Right atrium auricular region (tissue), 2 donors: ENCODE data around the gene STIM1. TPM values are rescaled to one million over a fixed set of nuclear protein-coding genes. Genes with fewer than 3 reads are reported as not detected.

ENCODE experiments used
- DNase-seq: peaks from one replicate; pipeline ENCODE4 v3.0.0-alpha.2; 2019; ENCODE audit warnings: low spot score
- H3K27ac ChIP-seq, 2 donors: fragments of 200-600 bp; sonication (generic); 1 replicate in 1 of 2; 2 replicates in 1 of 2; pipeline ENCODE4 v1.5.1; 2016 to 2019
- H3K27me3 ChIP-seq, 2 donors: fragments of 200-600 bp; sonication (generic); one replicate each; pipeline versions ENCODE4 v1.5.1 to v1.6.0; 2017 to 2019
- H3K36me3 ChIP-seq: fragments of 200-600 bp; sonication (generic); one replicate; pipeline ENCODE4 v1.5.1; 2016
- H3K4me1 ChIP-seq, 2 donors: fragments of 200-600 bp; sonication (generic); one replicate each; pipeline versions ENCODE4 v1.5.1 to v1.6.0; 2017 to 2019
- H3K4me3 ChIP-seq, 2 donors: fragments of 200-600 bp; sonication (generic); 1 replicate in 1 of 2; 2 replicates in 1 of 2; pipeline ENCODE4 v1.5.1; 2017 to 2019; ENCODE audit warnings: mild to moderate bottlenecking in 1 of 2, moderate library complexity in 1 of 2
- H3K9me3 ChIP-seq, 2 donors: fragments of 200-600 bp; sonication (generic); one replicate each; pipeline ENCODE4 v1.5.1; 2019
- CTCF ChIP-seq, 2 donors: fragments of 200-600 bp; sonication (generic); IDR thresholded peaks; one replicate each; pipeline ENCODE4 v1.5.1; 2019; ENCODE audit warnings: antibody characterized with exemption in 2 of 2
- total RNA-seq, 2 donors: library from RNA; depleted of rRNA; stranded (reverse); fragments of >200 nt; gene quantifications; one replicate each; pipeline ENCODE4 v1.1.0, GENCODE V29; 2016

STIM1 gene
- total RNA-seq, 2 donors from 2014 or later = 15.4 to 16.6 TPM

- Histone ChIP-seq H3K36me3 (no peaks in the 10 kb centered on the region), H3K27ac (no peak overlapping the region), H3K27me3 (no peaks in the 10 kb centered on the region), H3K9me3 (no peaks in the 10 kb centered on the region), H3K4me3 (no peak overlapping the region), H3K4me1 (peaks cover 0 to 4% of the 10 kb centered on the region in 2 donors)
- no peak for TF ChIP-seq CTCF (IDR thresholded peaks at IDR 0.05)
- no peak for DNase-seq
These were observed 216.4 kb downstream of the STIM1 start for GRCh38 chr11:4071914-4072313.

DNA sequence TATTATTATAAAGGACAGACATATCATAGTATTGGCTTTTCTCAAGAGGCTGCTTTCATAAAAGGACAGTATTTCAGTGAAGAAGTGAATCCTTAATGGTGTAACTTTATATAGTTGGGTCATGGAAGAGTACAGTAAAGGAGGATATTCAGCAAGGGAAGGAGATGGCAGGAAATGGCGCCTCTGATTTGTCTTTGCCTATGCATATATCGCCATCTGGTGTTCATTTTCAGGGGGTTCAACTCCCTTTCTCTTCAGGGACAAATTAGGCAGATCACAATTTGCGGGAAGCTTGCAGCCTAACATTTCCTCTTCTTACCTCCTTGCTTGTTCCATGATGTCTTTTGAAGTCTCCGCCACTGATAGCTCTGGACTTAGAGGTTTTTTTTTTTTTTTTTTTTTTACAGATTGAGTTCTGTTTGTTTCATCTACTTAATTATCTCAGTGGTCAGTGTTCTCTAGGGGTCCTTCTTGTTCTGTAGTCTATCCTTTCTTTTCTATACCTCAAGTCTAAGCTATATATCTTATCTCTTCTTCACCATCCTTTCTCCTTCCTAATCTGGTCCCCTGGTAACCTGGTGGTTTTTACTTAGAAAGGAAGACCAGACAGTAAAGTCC, 217.3 kb downstream of the STIM1 start:
- Histone ChIP-seq H3K36me3 (no peaks in the 10 kb centered on the region), H3K4me1 (peaks cover 0 to 4% of the 10 kb centered on the region in 2 donors), H3K9me3 (no peaks in the 10 kb centered on the region), H3K27me3 (no peaks in the 10 kb centered on the region), H3K27ac (no peak overlapping the region), H3K4me3 (no peak overlapping the region)
- TF ChIP-seq CTCF (IDR thresholded peaks at IDR 0.05) = peak; percentile 58 to 83
- DNase-seq = peak; percentile 75

DNA sequence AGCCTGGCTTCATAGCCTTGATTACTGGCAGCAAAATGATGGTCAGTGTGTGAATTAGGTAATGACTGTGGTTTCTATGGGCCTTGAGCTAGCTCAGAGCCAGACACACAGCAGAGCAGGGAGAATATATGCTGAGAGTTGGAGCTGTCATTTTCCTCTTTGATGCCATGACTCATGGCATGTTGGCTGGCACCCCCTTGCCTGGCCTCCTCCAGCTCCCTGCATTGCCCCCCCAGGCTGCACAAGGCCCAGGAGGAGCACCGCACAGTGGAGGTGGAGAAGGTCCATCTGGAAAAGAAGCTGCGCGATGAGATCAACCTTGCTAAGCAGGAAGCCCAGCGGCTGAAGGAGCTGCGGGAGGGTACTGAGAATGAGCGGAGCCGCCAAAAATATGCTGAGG, 218.8 kb downstream of the STIM1 start:
- no peak for DNase-seq
- no peak overlapping the region for H3K27ac ChIP-seq
- H3K4me3 ChIP-seq = no peak overlapping the region
- no peaks in the 10 kb centered on the region for H3K36me3 ChIP-seq
- H3K27me3 ChIP-seq = no peaks in the 10 kb centered on the region
- TF ChIP-seq CTCF (IDR thresholded peaks at IDR 0.05) = no peak
- no peaks in the 10 kb centered on the region for H3K9me3 ChIP-seq
- H3K4me1 ChIP-seq = peaks cover 0 to 4% of the 10 kb centered on the region in 2 donors

DNA sequence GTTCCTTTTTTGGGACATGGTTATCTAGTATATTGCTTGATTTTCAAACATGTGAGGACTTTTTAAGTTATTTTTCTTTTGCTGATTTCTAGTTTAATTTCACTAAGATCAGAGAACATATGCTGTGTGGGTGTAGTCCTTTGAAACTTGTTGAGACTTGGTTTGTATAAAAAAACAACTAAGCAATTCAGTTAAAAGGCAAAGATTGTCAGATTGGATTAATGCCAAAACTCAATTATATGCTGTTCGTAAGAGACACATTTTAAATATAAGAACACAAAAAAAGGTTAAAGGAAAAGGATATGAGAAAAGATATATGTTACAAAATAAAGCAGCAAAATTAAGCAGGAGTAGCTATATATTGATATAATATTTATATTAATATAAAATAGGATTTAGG, 221.3 kb downstream of the STIM1 start:
- no peak overlapping the region for H3K4me3 ChIP-seq
- TF ChIP-seq CTCF (IDR thresholded peaks at IDR 0.05) = no peak
- H3K27me3 ChIP-seq = no peaks in the 10 kb centered on the region

DNA sequence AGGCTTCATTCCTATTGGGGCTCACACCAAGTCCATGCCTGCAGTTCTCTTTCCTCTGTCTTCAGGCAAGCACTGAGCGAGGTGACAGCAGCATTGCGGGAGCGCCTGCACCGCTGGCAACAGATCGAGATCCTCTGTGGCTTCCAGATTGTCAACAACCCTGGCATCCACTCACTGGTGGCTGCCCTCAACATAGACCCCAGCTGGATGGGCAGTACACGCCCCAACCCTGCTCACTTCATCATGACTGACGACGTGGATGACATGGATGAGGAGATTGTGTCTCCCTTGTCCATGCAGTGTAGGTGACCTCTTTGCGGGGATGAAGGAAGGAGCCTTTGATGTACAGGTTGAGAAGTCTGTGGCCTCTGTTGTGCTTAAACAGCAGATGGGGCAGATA, 227.7 kb downstream of the STIM1 start:
- H3K4me1 ChIP-seq = no peaks in the 10 kb centered on the region
- H3K36me3 ChIP-seq = peaks cover 33% of the 10 kb centered on the region
- TF ChIP-seq CTCF (IDR thresholded peaks at IDR 0.05) = no peak
- H3K4me3 ChIP-seq = no peak overlapping the region
- no peak for DNase-seq
- H3K27me3 ChIP-seq = no peaks in the 10 kb centered on the region
- no peaks in the 10 kb centered on the region for H3K9me3 ChIP-seq
- H3K27ac ChIP-seq = no peak overlapping the region

More for the DNA sequence above, 221.3 kb downstream of the STIM1 start:
- Histone ChIP-seq H3K36me3 (no peaks in the 10 kb centered on the region), H3K9me3 (no peaks in the 10 kb centered on the region), H3K27ac (no peak overlapping the region), H3K4me1 (peaks cover 0 to 4% of the 10 kb centered on the region in 2 donors)
- no peak for DNase-seq
